HEK293 (cell line): ENCODE results near the gene MGMT.

Source experiments
- CTCF ChIA-PET: fragments of 350-600 bp; formaldehyde crosslinking; extraction: SDS; loops from one replicate; lab custom pipeline; 2021; ENCODE audit warnings: antibody characterized with exemption; lab: Yijun Ruan, JAX
- POLR2A ChIA-PET: fragments of 300-600 bp; formaldehyde crosslinking; extraction: SDS; loops from one replicate; lab custom pipeline; 2020; ENCODE audit warnings: antibody characterized with exemption, inconsistent platforms; lab: Yijun Ruan, JAX
- H3K27ac ChIP-seq: fragments of 200-500 bp; sonication (Bioruptor generic); 2 replicates; pipeline ENCODE4 v1.5.1; 2014; ENCODE audit warnings: low read depth, low read length, control low read depth, inconsistent platforms; ENCODE audit errors: extremely low read depth
- H3K36me3 ChIP-seq, 2 experiments: fragments of 200-500 bp in 1 of 2; sonication (Bioruptor generic) in 1 of 2; 1 replicate in 1 of 2; 2 replicates in 1 of 2; pipeline ENCODE4 v1.5.1; 2014 to 2017; ENCODE audit warnings: inconsistent platforms in 2 of 2, low read length in 2 of 2; ENCODE audit not compliant: control insufficient read depth in 2 of 2, insufficient read depth in 1 of 2
- H3K4me1 ChIP-seq: fragments of 200-500 bp; sonication (Bioruptor generic); 2 replicates; pipeline ENCODE4 v1.5.1; 2014; ENCODE audit warnings: mild to moderate bottlenecking, low read length, inconsistent platforms; ENCODE audit not compliant: control insufficient read depth, insufficient read depth
- H3K4me3 ChIP-seq: 2 replicates; pipeline ENCODE4 v1.5.1; 2011; ENCODE audit warnings: low read depth, mild to moderate bottlenecking, control low read depth, low read length, moderate library complexity
- H3K9me3 ChIP-seq: fragments of 200-500 bp; sonication (Bioruptor generic); 2 replicates; pipeline ENCODE4 v1.5.1; 2014; ENCODE audit warnings: low read depth, low read length, inconsistent platforms; ENCODE audit not compliant: control insufficient read depth, insufficient read depth
- BCL11A ChIP-seq: fragments of 450-650 bp; formaldehyde crosslinking; IDR thresholded peaks from 2 replicates; pipeline ENCODE4 v1.5.1; 2016; ENCODE audit warnings: low read depth, missing biosample characterization, missing genetic modification characterization
- GFI1B ChIP-seq: fragments of 450-650 bp; formaldehyde crosslinking; IDR thresholded peaks from 2 replicates; pipeline ENCODE4 v1.5.1; 2016; ENCODE audit warnings: missing biosample characterization, missing genetic modification characterization
- GLI2 ChIP-seq: fragments of 450-650 bp; formaldehyde crosslinking; IDR thresholded peaks from 2 replicates; pipeline ENCODE4; 2017; ENCODE audit warnings: missing biosample characterization, missing genetic modification characterization, low read depth, borderline replicate concordance
- GLI4 ChIP-seq: fragments of 450-650 bp; formaldehyde crosslinking; IDR thresholded peaks from 2 replicates; pipeline ENCODE4 v1.5.1; 2016; ENCODE audit warnings: missing biosample characterization, missing genetic modification characterization
- KLF10 ChIP-seq: fragments of 450-650 bp; IDR thresholded peaks from 2 replicates; pipeline ENCODE4 v1.5.1; 2018; ENCODE audit warnings: missing biosample characterization, mild to moderate bottlenecking, missing genetic modification characterization
- KLF8 ChIP-seq: fragments of 450-650 bp; formaldehyde crosslinking; IDR thresholded peaks from 2 replicates; pipeline ENCODE4 v1.5.1; 2016; ENCODE audit warnings: missing biosample characterization, missing genetic modification characterization
- PRDM4 ChIP-seq: fragments of 450-650 bp; formaldehyde crosslinking; IDR thresholded peaks from 2 replicates; pipeline ENCODE4 v1.5.1; 2017; ENCODE audit warnings: missing biosample characterization, missing genetic modification characterization
- SALL2 ChIP-seq: fragments of 450-650 bp; formaldehyde crosslinking; IDR thresholded peaks from 2 replicates; pipeline ENCODE4 v1.5.0; 2017; ENCODE audit warnings: missing biosample characterization, mild to moderate bottlenecking, missing genetic modification characterization, borderline replicate concordance
- SCRT1 ChIP-seq: fragments of 450-650 bp; formaldehyde crosslinking; IDR thresholded peaks from 2 replicates; pipeline ENCODE4 v1.5.1; 2016; ENCODE audit warnings: missing biosample characterization, missing genetic modification characterization, borderline replicate concordance
- TCF7L2 ChIP-seq: IDR thresholded peaks from 2 replicates; pipeline ENCODE4 v1.6.1; 2011; ENCODE audit warnings: low read depth, mild to moderate bottlenecking, inconsistent platforms, low read length, moderate library complexity, borderline replicate concordance
- ZBTB7A ChIP-seq: fragments of 450-650 bp; formaldehyde crosslinking; IDR thresholded peaks from 2 replicates; pipeline ENCODE4 v1.5.1; 2016; ENCODE audit warnings: low read depth, missing biosample characterization, missing genetic modification characterization
- ZNF10 ChIP-seq: fragments of 450-650 bp; formaldehyde crosslinking; IDR thresholded peaks from 2 replicates; pipeline ENCODE4 v1.5.1; 2017; ENCODE audit warnings: missing biosample characterization, missing genetic modification characterization
- ZNF155 ChIP-seq: fragments of 450-650 bp; formaldehyde crosslinking; IDR thresholded peaks from 2 replicates; pipeline ENCODE4 v1.5.1; 2016; ENCODE audit warnings: missing biosample characterization, missing genetic modification characterization
- ZNF16 ChIP-seq: fragments of 450-650 bp; formaldehyde crosslinking; IDR thresholded peaks from 2 replicates; pipeline ENCODE4 v1.5.1; 2016; ENCODE audit warnings: low read depth, missing biosample characterization, missing genetic modification characterization
- ZNF174 ChIP-seq: fragments of 450-650 bp; formaldehyde crosslinking; IDR thresholded peaks from 2 replicates; pipeline ENCODE4 v1.5.0; 2017; ENCODE audit warnings: missing biosample characterization, mild to moderate bottlenecking, missing genetic modification characterization
- ZNF175 ChIP-seq: fragments of 450-650 bp; formaldehyde crosslinking; IDR thresholded peaks from 2 replicates; pipeline ENCODE4 v1.5.1; 2016; ENCODE audit warnings: missing biosample characterization, missing genetic modification characterization
- ZNF214 ChIP-seq: fragments of 450-650 bp; formaldehyde crosslinking; IDR thresholded peaks from 2 replicates; pipeline ENCODE4 v1.5.1; 2017; ENCODE audit warnings: missing biosample characterization, mild to moderate bottlenecking, missing genetic modification characterization, borderline replicate concordance
- ZNF23 ChIP-seq: fragments of 450-650 bp; formaldehyde crosslinking; IDR thresholded peaks from 2 replicates; pipeline ENCODE4 v1.5.1; 2016; ENCODE audit warnings: missing biosample characterization, missing genetic modification characterization, borderline replicate concordance
- ZNF24 ChIP-seq: fragments of 450-650 bp; formaldehyde crosslinking; IDR thresholded peaks from 2 replicates; pipeline ENCODE4 v1.5.1; 2016; ENCODE audit warnings: missing biosample characterization, missing genetic modification characterization
- ZNF248 ChIP-seq: fragments of 450-650 bp; formaldehyde crosslinking; IDR thresholded peaks from 2 replicates; pipeline ENCODE4 v1.5.1; 2017; ENCODE audit warnings: missing biosample characterization, missing genetic modification characterization
- ZNF324 ChIP-seq: fragments of 450-650 bp; formaldehyde crosslinking; IDR thresholded peaks from 2 replicates; pipeline ENCODE4 v1.5.1; 2016; ENCODE audit warnings: missing biosample characterization, missing genetic modification characterization
- ZNF350 ChIP-seq: fragments of 450-650 bp; formaldehyde crosslinking; IDR thresholded peaks from 2 replicates; pipeline ENCODE4 v1.5.0; 2017; ENCODE audit warnings: missing biosample characterization, mild to moderate bottlenecking, missing genetic modification characterization
- ZNF37A ChIP-seq: fragments of 450-650 bp; IDR thresholded peaks from 2 replicates; pipeline ENCODE4 v1.5.1; 2018; ENCODE audit warnings: missing biosample characterization, missing genetic modification characterization
- ZNF488 ChIP-seq: fragments of 450-650 bp; formaldehyde crosslinking; IDR thresholded peaks from 2 replicates; pipeline ENCODE4 v1.5.1; 2016; ENCODE audit warnings: missing biosample characterization, missing genetic modification characterization
- ZNF530 ChIP-seq: fragments of 450-650 bp; formaldehyde crosslinking; IDR thresholded peaks from 2 replicates; pipeline ENCODE4 v1.5.1; 2016; ENCODE audit warnings: low read depth, missing biosample characterization, missing genetic modification characterization
- ZNF544 ChIP-seq: fragments of 450-650 bp; formaldehyde crosslinking; IDR thresholded peaks from 2 replicates; pipeline ENCODE4 v1.5.0; 2017; ENCODE audit warnings: missing biosample characterization, missing genetic modification characterization
- ZNF560 ChIP-seq: fragments of 450-650 bp; formaldehyde crosslinking; IDR thresholded peaks from 2 replicates; pipeline ENCODE4 v1.5.1; 2017; ENCODE audit warnings: missing biosample characterization, missing genetic modification characterization, borderline replicate concordance
- ZNF561 ChIP-seq: fragments of 450-650 bp; IDR thresholded peaks from 2 replicates; pipeline ENCODE4 v1.5.1; 2018; ENCODE audit warnings: missing biosample characterization, missing genetic modification characterization, borderline replicate concordance
- ZNF580 ChIP-seq: fragments of 450-650 bp; formaldehyde crosslinking; IDR thresholded peaks from 2 replicates; pipeline ENCODE4 v1.5.1; 2016; ENCODE audit warnings: missing biosample characterization, missing genetic modification characterization
- ZNF585B ChIP-seq: fragments of 450-650 bp; formaldehyde crosslinking; IDR thresholded peaks from 2 replicates; pipeline ENCODE4 v1.5.1; 2016; ENCODE audit warnings: missing biosample characterization, missing genetic modification characterization
- ZNF600 ChIP-seq: fragments of 450-650 bp; formaldehyde crosslinking; IDR thresholded peaks from 2 replicates; pipeline ENCODE4 v1.5.1; 2016; ENCODE audit warnings: missing biosample characterization, missing genetic modification characterization
- ZNF610 ChIP-seq: fragments of 450-650 bp; formaldehyde crosslinking; IDR thresholded peaks from 2 replicates; pipeline ENCODE4 v1.5.1; 2016; ENCODE audit warnings: missing biosample characterization, missing genetic modification characterization, borderline replicate concordance
- ZNF664 ChIP-seq: fragments of 450-650 bp; formaldehyde crosslinking; IDR thresholded peaks from 2 replicates; pipeline ENCODE4 v1.5.1; 2016; ENCODE audit warnings: missing biosample characterization, missing genetic modification characterization
- ZNF791 ChIP-seq: fragments of 450-650 bp; formaldehyde crosslinking; IDR thresholded peaks from 2 replicates; pipeline ENCODE4 v1.5.1; 2016; ENCODE audit warnings: missing biosample characterization, missing genetic modification characterization
- ZSCAN16 ChIP-seq: fragments of 450-650 bp; formaldehyde crosslinking; IDR thresholded peaks from 2 replicates; pipeline ENCODE4 v1.5.1; 2016; ENCODE audit warnings: missing biosample characterization, missing genetic modification characterization
- ZSCAN23 ChIP-seq: fragments of 450-650 bp; formaldehyde crosslinking; IDR thresholded peaks from 2 replicates; pipeline ENCODE4 v1.5.1; 2016; ENCODE audit warnings: missing biosample characterization, missing genetic modification characterization

MGMT gene

GRCh38 chr10:129683519-129683918 lies 216.5 kb downstream of the MGMT start (continued):
- TF ChIP-seq ZNF530 (no peak), GLI2 (tag by site-specific recombination) (no peak), ZNF350 (tag by site-specific recombination) (no peak), BCL11A (tag by site-specific recombination) (no peak), ZNF155 (tag by site-specific recombination) (no peak), ZNF37A (tag by site-specific recombination) (no peak), ZNF174 (no peak), ZNF324 (no peak), ZNF791 (tag by site-specific recombination) (no peak)

- Histone ChIP-seq H3K4me1 (no peaks in the 10 kb centered on the region), H3K36me3 (no peaks in the 10 kb centered on the region), H3K4me3 (no peak overlapping the region), H3K9me3 (no peaks in the 10 kb centered on the region), H3K27ac (no peak overlapping the region)
- ChIA-PET POLR2A (no interaction called here), CTCF (no interaction called here)
- TF ChIP-seq ZNF214 (tag by site-specific recombination), result no peak
- no peak for TF ChIP-seq ZNF10 (tag by site-specific recombination)
- no peak for TF ChIP-seq SALL2 (tag by site-specific recombination)
- no peak for TF ChIP-seq KLF8
- TF ChIP-seq ZNF16, result no peak
- TF ChIP-seq SCRT1 (tag by site-specific recombination), result no peak
- no peak for TF ChIP-seq ZNF600 (tag by site-specific recombination)
- TF ChIP-seq ZSCAN16 (tag by site-specific recombination), result no peak
- TF ChIP-seq ZNF580 (tag by site-specific recombination), result no peak
- no peak for TF ChIP-seq ZNF248 (tag by site-specific recombination)
- no peak for TF ChIP-seq ZNF175
- no peak for TF ChIP-seq ZNF544 (tag by site-specific recombination)
- TF ChIP-seq ZNF585B, result no peak
- no peak for TF ChIP-seq ZNF24 (tag by site-specific recombination)
- TF ChIP-seq ZBTB7A, result no peak
- TF ChIP-seq ZNF664, result no peak
- TF ChIP-seq TCF7L2, result no peak
- no peak for TF ChIP-seq GLI4 (tag by site-specific recombination)
- TF ChIP-seq KLF10 (tag by site-specific recombination), result no peak
These were observed 216.9 kb downstream of the MGMT start for GRCh38 chr10:129683920-129684319.

- Histone ChIP-seq H3K27ac (no peak overlapping the region), H3K4me3 (no peak overlapping the region), H3K4me1 (no peaks in the 10 kb centered on the region), H3K36me3 (no peaks in the 10 kb centered on the region), H3K9me3 (no peaks in the 10 kb centered on the region)
- ChIA-PET POLR2A (no interaction called here), CTCF (no interaction called here)
- no peak for TF ChIP-seq PRDM4 (tag by site-specific recombination)
- no peak for TF ChIP-seq ZNF560 (tag by site-specific recombination)
- no peak for TF ChIP-seq ZNF610 (tag by site-specific recombination)
- no peak for TF ChIP-seq ZNF561
- no peak for TF ChIP-seq GFI1B (tag by site-specific recombination)
- TF ChIP-seq ZNF600 (tag by site-specific recombination), result no peak
- no peak for TF ChIP-seq ZNF488 (tag by site-specific recombination)
- no peak for TF ChIP-seq ZNF23
- TF ChIP-seq ZSCAN23 (tag by site-specific recombination), result no peak
These were observed 218.2 kb downstream of the MGMT start for GRCh38 chr10:129685271-129685670.
